HG03460 (cell line): ENCODE results near the gene C1orf174.

Source experiments
- ATAC-seq: cut with Tn5 transposase; IDR thresholded peaks from one replicate; pipeline ENCODE4 v1.9.1; 2021; ENCODE audit not compliant: unreplicated experiment

The C1orf174 gene

GRCh38 chr1:3910857-3911845 lies 11.1 kb upstream of the C1orf174 start:
- ATAC-seq = no peak

GRCh38 chr1:3910049-3910731 lies 10.1 kb upstream of the C1orf174 start:
- no peak for ATAC-seq

- ATAC-seq = no peak
Observed at GRCh38 chr1:3909615-3910014, 9.5 kb upstream of the C1orf174 start.

- ATAC-seq = no peak
Observed at GRCh38 chr1:3908886-3909517, 8.9 kb upstream of the C1orf174 start.

- no peak for ATAC-seq
Observed at GRCh38 chr1:3907621-3908165, 7.6 kb upstream of the C1orf174 start.

GRCh38 chr1:3907031-3907534 lies 7.0 kb upstream of the C1orf174 start:
- no peak for ATAC-seq

- ATAC-seq = no peak
Observed at GRCh38 chr1:3906672-3907020, 6.6 kb upstream of the C1orf174 start.

- ATAC-seq = no peak
Observed at GRCh38 chr1:3905953-3906671, 6.0 kb upstream of the C1orf174 start.

GRCh38 chr1:3905266-3905952 lies 5.3 kb upstream of the C1orf174 start:
- no peak for ATAC-seq

- no peak for ATAC-seq
Observed at GRCh38 chr1:3904843-3905185, 4.7 kb upstream of the C1orf174 start.

- ATAC-seq = no peak
Observed at GRCh38 chr1:3904006-3904842, 4.2 kb upstream of the C1orf174 start.

GRCh38 chr1:3903141-3904005 lies 3.3 kb upstream of the C1orf174 start:
- no peak for ATAC-seq

- ATAC-seq = no peak
Observed at GRCh38 chr1:3902571-3903091, 2.6 kb upstream of the C1orf174 start.

GRCh38 chr1:3902111-3902511 lies 2.0 kb upstream of the C1orf174 start:
- ATAC-seq = no peak

- ATAC-seq = peak; percentile 52
Observed at GRCh38 chr1:3900969-3901529, 977 bp upstream of the C1orf174 start.

GRCh38 chr1:3899754-3900149 lies 320 bp downstream of the C1orf174 start:
- ATAC-seq = peak; percentile 8

- no peak for ATAC-seq
Observed at GRCh38 chr1:3898994-3899753, 898 bp downstream of the C1orf174 start.
